RWPE1 (cell line): ENCODE measurements around the gene KIAA1217.

Experiments
- CTCF ChIA-PET: fragments of 350-600 bp; sonication (Branson Sonifier 250); formaldehyde crosslinking; extraction: SDS; loops from one replicate; lab custom pipeline; 2021; lab: Yijun Ruan, JAX
- POLR2A ChIA-PET: fragments of 400-600 bp; formaldehyde crosslinking; extraction: SDS; loops from one replicate; lab custom pipeline; 2020; ENCODE audit warnings: antibody characterized with exemption; ENCODE audit not compliant: low non-redundant PET; lab: Yijun Ruan, JAX
- DNase-seq: peaks from one replicate; pipeline ENCODE4 v3.0.0; 2012; ENCODE audit warnings: low spot score
- H3K27ac ChIP-seq: fragments of 450-650 bp; 2 replicates; pipeline ENCODE4 v1.5.1; 2017
- TF ChIP-seq, protein P1 (sequence below): fragments of 450-650 bp; conservative IDR thresholded peaks from 2 replicates; pipeline ENCODE4 v1.5.1; 2017; ENCODE audit warnings: low read depth, mild to moderate bottlenecking

KIAA1217 gene

DNA sequence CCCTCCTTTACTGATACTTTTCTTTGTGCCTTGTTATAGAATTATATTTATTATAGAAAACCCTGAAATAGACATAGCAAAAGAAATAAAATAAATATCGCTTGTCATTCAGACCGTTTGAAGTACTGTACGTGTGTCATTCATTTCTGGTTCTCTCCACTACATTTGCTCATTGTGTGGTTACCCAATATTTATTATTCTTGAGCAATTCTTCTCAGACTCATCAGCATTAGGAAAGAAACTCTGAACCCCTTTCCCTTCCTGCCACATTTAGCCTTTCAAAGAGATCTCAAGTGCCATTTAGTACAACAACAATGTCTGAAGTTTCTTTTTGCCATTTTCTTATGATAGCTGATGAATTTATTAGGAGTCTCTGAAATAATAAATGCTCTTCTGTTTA lies 154.1 kb downstream of the KIAA1217 start:
- CTCF ChIA-PET = interaction anchor here (3.8 kb wide), 1 partner anchor 369 kb away, joined by 14 read pairs; no protein-coding TSS in a partner anchor
- DNase-seq = peak; percentile 38
- POLR2A ChIA-PET = no interaction called here

DNA sequence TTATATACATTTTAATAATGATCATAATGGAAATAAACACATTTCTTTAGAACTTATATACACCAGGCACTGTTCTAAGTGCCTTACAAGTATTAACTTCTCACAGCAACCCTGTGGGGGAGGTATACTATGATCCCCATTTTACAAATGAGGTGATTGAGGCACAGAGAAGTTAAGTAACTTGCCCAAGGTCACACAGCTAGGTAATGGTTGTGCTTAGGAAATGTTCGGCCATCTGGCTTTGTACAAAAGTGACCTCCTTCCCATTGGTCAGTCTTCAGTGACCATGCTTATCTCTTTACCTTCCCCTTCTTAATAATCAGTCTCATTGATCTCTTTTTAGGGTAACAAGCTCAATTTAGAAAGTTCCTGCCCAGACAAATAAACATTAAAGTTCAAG lies 158.8 kb downstream of the KIAA1217 start:
- H3K27ac ChIP-seq = no peak overlapping the region
- ChIA-PET POLR2A (no interaction called here), CTCF (interaction anchor here (0.6 kb wide), 2 partner anchors 76 to 554 kb away, joined by 3 to 4 read pairs; no protein-coding TSS in a partner anchor)
- DNase-seq = no peak
- TF ChIP-seq, protein P1, sequence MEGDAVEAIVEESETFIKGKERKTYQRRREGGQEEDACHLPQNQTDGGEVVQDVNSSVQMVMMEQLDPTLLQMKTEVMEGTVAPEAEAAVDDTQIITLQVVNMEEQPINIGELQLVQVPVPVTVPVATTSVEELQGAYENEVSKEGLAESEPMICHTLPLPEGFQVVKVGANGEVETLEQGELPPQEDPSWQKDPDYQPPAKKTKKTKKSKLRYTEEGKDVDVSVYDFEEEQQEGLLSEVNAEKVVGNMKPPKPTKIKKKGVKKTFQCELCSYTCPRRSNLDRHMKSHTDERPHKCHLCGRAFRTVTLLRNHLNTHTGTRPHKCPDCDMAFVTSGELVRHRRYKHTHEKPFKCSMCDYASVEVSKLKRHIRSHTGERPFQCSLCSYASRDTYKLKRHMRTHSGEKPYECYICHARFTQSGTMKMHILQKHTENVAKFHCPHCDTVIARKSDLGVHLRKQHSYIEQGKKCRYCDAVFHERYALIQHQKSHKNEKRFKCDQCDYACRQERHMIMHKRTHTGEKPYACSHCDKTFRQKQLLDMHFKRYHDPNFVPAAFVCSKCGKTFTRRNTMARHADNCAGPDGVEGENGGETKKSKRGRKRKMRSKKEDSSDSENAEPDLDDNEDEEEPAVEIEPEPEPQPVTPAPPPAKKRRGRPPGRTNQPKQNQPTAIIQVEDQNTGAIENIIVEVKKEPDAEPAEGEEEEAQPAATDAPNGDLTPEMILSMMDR = no peak

More for the DNA sequence above, 154.1 kb downstream of the KIAA1217 start:
- no peak overlapping the region for H3K27ac ChIP-seq
- TF ChIP-seq, protein P1 = no peak

DNA sequence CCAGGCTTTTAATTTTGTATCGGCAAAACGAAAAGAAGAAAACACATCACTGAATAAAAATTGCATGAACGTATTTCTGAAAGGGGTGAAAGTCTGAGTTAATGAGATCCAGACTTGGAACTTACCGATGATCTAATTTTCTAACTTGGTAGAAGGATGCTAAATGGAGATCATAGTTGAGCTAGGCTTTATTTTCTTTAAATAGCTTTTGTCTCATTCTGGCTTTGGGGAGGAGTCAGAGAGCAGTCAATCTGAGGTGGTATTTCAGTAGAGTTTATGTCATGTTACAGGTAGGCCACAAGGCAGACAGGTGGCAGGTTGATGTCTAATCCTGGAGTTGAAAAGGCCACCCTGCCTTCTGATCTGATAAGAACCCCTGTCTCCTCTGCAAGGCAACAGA lies 161.9 kb downstream of the KIAA1217 start:
- DNase-seq = no peak
- POLR2A ChIA-PET = no interaction called here
- TF ChIP-seq, protein P1 = no peak
- no peak overlapping the region for H3K27ac ChIP-seq
- CTCF ChIA-PET = interaction anchor here (0.6 kb wide), 1 partner anchor 143 kb away, joined by 3 read pairs; no protein-coding TSS in a partner anchor

DNA sequence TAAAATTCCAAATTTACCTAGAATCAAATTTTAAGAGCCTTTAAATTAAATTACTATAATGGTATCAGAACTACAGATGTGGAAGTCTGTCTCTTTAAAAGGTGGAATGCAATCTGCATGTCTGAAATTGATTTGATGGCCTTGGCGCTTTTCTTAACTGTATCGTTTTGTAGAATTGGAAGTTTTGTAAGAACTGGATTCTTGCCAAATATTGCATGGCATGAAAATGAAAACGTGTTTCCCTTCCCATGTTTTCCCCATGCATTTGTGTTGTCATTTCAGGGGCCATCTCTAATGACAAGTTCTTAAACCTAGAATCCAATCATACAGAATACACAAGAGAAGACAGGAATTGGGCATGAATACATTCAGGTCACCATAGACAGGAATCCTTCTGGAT lies 162.5 kb downstream of the KIAA1217 start:
- TF ChIP-seq, protein P1 = no peak
- CTCF ChIA-PET = no interaction called here
- POLR2A ChIA-PET = no interaction called here
- DNase-seq = no peak
- no peak overlapping the region for H3K27ac ChIP-seq

DNA sequence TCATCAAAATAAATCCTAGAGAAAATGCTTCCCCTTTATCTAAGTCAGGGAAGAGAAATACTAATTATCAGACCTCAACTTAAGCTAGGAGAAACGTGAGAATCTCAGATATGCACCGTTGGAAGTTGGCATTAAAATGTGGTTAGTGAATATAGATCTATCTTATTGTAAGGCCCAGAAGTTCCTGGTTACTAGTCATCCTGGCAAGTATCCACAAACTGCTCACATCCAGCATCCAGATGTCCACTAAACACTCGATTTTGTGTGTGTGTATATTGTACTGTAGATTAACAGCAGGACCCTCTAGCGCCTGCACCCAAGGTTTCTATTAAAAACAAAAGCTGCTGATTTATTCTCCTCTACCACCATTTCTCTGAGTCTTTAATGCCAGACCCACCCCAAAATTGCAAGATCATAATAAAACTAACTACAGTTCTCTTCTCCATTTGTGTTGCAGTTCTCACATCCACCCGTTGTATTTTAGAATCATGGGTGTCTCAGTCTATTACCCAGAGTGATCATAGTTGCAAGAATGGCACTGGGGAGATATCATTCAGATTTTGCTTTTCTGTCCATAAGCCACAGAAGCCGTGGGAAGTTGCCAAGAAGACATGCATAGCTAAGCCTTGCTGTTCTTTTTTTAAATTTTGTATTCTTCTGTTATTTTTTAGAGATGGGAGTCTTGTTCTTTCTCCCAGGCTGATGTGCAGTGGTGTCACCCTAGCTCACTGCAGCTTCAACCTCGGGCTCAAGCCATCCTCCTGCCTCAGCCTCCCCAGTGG lies 165.4 kb downstream of the KIAA1217 start:
- POLR2A ChIA-PET = no interaction called here
- DNase-seq = no peak
- CTCF ChIA-PET = no interaction called here
- H3K27ac ChIP-seq = no peak overlapping the region
- TF ChIP-seq, protein P1 = no peak

DNA sequence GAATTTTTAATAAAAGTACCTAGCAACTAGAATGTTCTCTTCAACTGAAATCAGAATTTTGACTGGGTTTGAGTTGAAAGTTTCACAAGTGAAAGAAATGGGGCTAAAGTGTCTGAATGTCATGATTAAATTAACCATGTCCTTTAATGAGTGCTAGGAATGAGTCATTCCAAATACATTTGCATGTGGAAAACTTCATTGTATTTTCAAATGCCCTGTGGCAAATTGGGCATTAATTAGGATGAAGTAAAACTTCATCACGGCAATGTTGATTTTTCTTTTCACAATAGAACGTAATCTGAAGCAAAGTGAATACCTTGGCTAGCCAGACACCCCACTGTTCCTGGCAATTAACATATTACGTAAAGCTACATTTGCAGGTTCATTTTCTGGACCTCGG lies 166.6 kb downstream of the KIAA1217 start:
- ChIA-PET CTCF (no interaction called here), POLR2A (no interaction called here)
- no peak for DNase-seq
- TF ChIP-seq, protein P1 = no peak
- no peak overlapping the region for H3K27ac ChIP-seq
